GM19372 (cell line): ENCODE data around the gene S100B.
A peak's percentile ranks its signal among the peaks of the same experiment; 100 is the strongest.

ENCODE experiments used
- ATAC-seq: cut with Tn5 transposase; IDR thresholded peaks from one replicate; pipeline ENCODE4 v1.9.1; 2021; ENCODE audit warnings: mild to moderate bottlenecking, low read depth, moderate library complexity; ENCODE audit not compliant: unreplicated experiment

S100B gene

DNA sequence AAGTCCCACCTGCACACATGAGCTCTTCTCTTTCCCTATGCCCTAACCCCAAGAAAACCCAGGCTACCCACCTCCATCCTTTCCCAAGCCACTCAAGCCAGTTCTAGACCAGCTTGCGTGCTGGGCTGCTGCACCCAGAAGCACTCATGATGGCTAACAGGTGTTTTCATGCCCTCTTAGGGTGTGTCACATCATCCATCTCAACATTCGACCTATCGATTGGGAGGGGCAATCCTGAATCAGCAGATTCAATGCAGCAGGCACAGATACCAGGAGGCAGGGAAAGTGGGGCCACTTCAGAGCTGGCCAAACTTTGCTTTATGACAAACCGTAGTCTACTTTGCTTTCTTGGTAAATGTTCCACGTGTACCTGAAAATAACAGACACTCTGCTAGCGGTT is 24.0 kb upstream of the S100B start:
- no peak for ATAC-seq

GRCh38 chr21:46627726-46628125 is 22.8 kb upstream of the S100B start:
- no peak for ATAC-seq

- no peak for ATAC-seq
These were observed 22.2 kb upstream of the S100B start for GRCh38 chr21:46626975-46627501.

DNA sequence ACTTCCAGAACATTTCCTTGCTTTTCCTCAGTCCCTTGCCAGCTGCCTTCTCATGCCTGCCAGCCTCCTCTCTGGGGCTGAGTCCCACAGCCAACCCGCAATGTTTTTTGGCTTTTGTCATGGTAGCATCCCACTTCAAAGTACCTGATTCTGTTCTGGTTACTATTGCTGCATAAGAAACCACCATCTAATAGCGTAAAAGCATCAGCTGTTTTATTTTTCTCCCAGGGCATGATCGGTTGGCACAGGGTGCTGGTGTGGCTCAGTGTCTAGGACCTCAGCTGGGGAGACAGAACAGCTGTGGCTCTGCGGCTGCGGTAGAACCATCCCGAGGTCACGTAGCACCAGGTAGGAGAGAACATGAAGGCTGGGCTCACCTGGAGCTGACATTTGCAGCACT is 21.7 kb upstream of the S100B start:
- no peak for ATAC-seq

- ATAC-seq, result no peak
These were observed 20.9 kb upstream of the S100B start for GRCh38 chr21:46625759-46626158.

- ATAC-seq, result no peak
These were observed 19.2 kb upstream of the S100B start for GRCh38 chr21:46624050-46624449.

DNA sequence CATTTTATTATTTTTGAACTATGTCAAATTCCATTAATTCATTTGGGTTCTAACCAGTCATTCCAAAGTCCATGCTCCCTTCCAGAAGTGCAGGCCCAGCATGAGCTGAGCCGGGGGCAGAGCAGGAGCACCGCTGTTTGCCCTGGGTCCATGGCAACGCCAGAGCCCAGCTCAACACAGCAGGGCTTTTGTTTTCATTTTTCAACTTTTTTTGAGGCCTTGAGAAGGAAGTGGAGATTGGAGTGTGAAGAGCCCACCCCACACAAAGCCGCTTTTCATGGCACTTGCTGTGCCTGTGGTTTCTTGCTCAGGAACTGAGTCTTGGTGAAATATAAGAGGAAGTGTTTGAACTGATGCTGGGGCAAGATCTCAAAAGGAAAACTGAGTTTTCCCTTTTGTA is 17.3 kb upstream of the S100B start:
- no peak for ATAC-seq

- ATAC-seq, result no peak
These were observed 16.7 kb upstream of the S100B start for GRCh38 chr21:46621457-46622182.

DNA sequence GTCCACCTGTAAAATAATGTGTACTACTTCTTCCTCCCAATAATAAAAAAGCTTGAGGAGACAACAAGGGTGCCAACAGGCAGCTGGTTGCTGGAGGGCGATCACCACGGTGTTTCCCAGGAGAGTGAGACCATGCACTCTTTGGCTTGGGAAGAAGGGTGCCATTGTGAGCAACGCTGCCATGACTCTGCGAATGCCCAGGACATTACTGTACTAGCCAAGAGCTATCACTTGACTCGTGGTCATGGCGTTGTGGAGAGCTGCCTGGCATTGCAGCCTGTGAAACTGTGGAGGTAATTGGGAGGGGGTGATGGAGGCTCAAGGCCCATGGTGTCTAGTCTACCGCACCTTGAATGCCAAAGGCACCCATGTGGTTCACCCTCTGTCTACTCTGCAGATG is 16.0 kb upstream of the S100B start:
- ATAC-seq, result no peak

DNA sequence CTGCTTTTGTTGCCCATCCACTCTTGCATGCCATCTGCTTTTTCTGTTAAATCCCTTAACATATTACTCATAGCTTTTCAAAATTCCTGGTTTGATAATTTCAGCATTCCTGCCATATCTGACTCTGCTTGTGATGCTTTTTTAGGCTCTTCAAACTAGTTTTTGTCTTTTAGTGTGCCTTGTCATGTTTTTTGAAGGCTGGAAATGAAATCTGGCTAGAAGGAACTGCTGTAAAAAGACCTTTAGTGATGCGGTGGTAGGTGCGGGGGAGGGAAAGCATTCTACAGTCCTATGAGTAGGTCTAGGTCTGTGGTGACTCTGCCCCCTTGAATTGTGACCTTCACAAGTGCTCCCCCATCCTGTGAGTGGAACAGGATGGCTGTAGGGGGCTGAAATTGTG is 15.0 kb upstream of the S100B start:
- ATAC-seq, result no peak

DNA sequence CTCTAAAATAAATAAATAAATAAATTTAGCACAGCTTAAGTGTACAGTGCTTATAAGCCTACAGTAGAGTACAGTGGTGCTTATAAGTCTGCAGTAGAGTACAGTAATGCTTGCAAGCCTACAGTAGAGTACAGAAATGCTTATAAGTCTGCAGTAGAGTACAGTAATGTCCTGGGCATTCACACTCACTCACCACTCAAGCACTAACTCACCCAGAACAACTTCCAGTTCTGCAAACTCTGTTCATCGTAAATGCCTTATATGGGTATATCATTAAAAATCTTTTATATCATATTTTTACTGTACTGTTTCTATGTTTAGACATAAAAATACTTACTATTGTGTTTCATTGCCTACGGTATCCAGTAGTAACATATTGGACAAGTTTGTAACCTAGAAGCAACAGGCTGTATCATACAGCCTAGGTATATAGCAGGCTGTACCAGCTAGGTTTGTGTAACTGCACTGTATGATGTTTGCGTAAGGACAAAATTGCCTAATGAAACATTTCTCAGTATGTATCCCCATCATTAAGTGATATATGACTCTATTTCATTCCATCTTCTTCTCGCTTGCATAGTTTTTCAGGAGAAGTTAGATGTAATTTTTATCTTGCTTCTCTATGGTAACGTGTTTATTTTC is 14.0 kb upstream of the S100B start:
- no peak for ATAC-seq

GRCh38 chr21:46617267-46618051 is 12.6 kb upstream of the S100B start:
- no peak for ATAC-seq

GRCh38 chr21:46616656-46617055 is 11.8 kb upstream of the S100B start:
- ATAC-seq, result no peak

DNA sequence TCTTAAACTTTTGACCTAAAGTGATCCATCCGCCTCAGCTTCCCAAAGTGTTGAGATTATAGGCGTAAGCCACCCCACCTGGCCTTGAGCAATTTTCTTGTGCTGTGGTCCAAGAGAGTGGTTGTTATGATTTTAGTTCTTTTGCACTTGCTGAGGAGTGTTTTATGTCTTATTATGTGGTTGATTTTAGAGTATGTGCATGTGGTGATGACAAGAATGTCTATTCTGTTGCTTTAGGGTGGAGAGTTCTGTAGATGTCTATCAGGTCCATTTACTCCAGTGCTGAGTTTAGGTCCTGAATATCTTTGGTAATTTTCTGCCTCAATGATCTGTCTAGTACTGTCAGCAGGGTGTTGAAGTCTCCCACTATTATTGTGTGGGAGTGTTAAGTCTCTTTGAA is 11.2 kb upstream of the S100B start:
- no peak for ATAC-seq

DNA sequence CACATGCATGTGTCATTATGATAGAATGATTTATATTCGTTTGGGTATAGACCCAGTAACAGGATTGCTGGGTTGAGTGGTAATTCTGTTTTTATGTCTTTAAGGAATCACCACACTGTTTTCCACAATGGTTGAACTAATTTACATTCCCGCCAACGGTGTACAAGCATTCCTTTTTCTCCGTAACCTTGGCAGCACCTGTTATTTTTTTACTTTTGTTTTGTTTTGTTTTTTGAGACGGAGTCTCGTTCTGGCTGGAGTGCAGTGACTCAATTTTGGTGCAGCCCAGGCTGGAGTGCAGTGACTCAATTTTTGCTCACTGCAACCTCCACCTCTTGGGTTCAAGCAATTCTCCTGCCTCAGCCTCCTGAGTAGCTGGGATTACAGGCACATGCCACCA is 8.5 kb upstream of the S100B start:
- ATAC-seq, result no peak

GRCh38 chr21:46610018-46610701 is 5.3 kb upstream of the S100B start:
- ATAC-seq, result no peak

DNA sequence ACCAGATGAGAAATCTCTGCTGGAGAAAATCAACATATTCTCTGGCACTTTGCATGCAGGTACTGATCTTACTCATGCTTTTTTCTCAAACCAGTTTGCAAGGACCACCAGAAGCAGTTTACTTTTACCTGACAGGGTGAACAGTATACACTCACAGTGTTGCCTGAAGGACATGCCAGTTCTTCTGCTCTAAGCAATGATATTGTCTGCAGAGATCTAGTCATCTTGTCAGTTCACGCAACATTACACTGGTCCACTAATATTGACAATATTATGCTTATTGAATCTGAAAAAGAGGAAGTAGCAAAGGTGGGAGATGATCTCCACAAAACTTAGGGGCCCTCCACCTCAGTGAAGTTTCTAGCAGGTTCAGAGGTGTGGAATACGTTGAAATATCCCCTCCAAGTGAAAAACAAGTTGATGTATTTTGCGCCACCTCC is 3.8 kb upstream of the S100B start:
- no peak for ATAC-seq

GRCh38 chr21:46607636-46608035 is 2.8 kb upstream of the S100B start:
- no peak for ATAC-seq

GRCh38 chr21:46606427-46606813 is 1.5 kb upstream of the S100B start:
- no peak for ATAC-seq

- peak; percentile 59 for ATAC-seq
These were observed 1.0 kb upstream of the S100B start for GRCh38 chr21:46605767-46606426.
